HG03039 (cell line): ENCODE measurements around the gene CAT.

Source experiments
- ATAC-seq: cut with Tn5 transposase; IDR thresholded peaks from one replicate; pipeline ENCODE4 v1.9.1; 2021; ENCODE audit warnings: mild to moderate bottlenecking, moderate library complexity; ENCODE audit not compliant: unreplicated experiment

CAT gene

DNA sequence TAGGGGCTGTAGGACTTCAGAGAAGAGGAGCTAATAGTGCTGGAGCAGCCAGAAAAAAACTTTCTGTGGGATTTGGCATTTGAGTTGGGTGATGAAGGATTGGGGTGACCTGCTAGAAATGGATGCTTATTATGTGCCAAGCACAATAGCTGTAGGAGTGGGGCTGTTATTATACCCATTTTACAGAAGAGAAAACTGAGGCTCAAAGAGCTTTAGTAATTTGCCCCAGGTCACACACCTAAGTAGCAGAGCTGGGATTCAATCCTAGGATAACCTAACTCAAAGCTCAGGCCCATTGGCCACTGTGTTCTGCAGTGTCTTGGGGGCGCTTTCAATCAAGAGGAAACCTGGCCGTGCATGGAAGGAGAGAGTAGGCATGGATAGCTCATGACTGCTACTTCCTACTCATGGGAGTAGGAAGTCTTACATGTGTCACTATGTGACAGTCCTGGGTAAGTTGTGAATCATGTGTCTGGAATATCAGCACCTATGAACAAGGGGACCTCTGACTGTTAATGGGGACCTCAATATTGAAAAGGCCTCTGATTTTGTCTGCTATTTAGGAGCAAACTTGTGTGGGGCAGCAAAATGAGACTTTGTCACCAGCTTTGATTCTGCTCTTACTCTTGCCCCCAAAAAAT is 81.0 kb downstream of the CAT start:
- ATAC-seq = no peak

GRCh38 chr11:34521265-34521664 is 82.5 kb downstream of the CAT start:
- ATAC-seq = no peak
